ACC112 (cell line): Measurements from ENCODE around the gene ABRACL.
"Not testable (repeated sequence)": the region's sequence is repeated elsewhere in the genome, so short reads cannot be mapped to it uniquely, and the experiment has no call there.

Source experiments
- H2AFZ ChIP-seq: fragments of 200-600 bp; sonication (generic); one replicate; pipeline ENCODE4 v1.6.0; 2017; ENCODE audit warnings: antibody characterized with exemption, low read length; ENCODE audit not compliant: unreplicated experiment
- H3K27ac ChIP-seq: fragments of 200-600 bp; sonication (generic); 2 replicates; pipeline ENCODE4 v1.5.1; 2014; ENCODE audit warnings: low read depth, mild to moderate bottlenecking, antibody characterized with exemption, low read length, moderate library complexity
- H3K27me3 ChIP-seq: fragments of 200-600 bp; sonication (generic); 2 replicates; pipeline ENCODE4 v1.6.1; 2014; ENCODE audit warnings: mild to moderate bottlenecking, antibody characterized with exemption, low read length, moderate library complexity, mixed read lengths; ENCODE audit not compliant: insufficient read depth
- H3K36me3 ChIP-seq: fragments of 200-600 bp; sonication (generic); 2 replicates; pipeline ENCODE4 v1.6.1; 2016; ENCODE audit warnings: mild to moderate bottlenecking, antibody characterized with exemption, low read length, moderate library complexity, mixed read lengths; ENCODE audit not compliant: insufficient read depth
- H3K4me1 ChIP-seq: fragments of 200-600 bp; sonication (generic); one replicate; pipeline ENCODE4 v1.6.1; 2016; ENCODE audit warnings: low read length, mixed read lengths; ENCODE audit not compliant: insufficient read depth, unreplicated experiment, control insufficient read depth
- H3K4me3 ChIP-seq: fragments of 200-600 bp; sonication (generic); 2 replicates; pipeline ENCODE4 v1.5.1; 2014; ENCODE audit warnings: mild to moderate bottlenecking, low read depth, low read length
- H3K79me2 ChIP-seq: fragments of 200-600 bp; sonication (generic); one replicate; pipeline ENCODE4 v1.6.0; 2016; ENCODE audit warnings: low read length; ENCODE audit not compliant: control insufficient read depth, unreplicated experiment, insufficient read depth

Gene ABRACL

GRCh38 chr6:138991206-138991605 lies 37.3 kb upstream of the ABRACL start:
- Histone ChIP-seq H2AFZ (no peak overlapping the region), H3K4me1 (peaks cover 5% of the 10 kb centered on the region), H3K27me3 (no peaks in the 10 kb centered on the region), H3K27ac (no peak overlapping the region), H3K36me3 (no peaks in the 10 kb centered on the region), H3K79me2 (peaks cover 18% of the 10 kb centered on the region), H3K4me3 (no peak overlapping the region)

- not testable (repeated sequence) for H3K36me3 ChIP-seq, H3K4me3 ChIP-seq, H2AFZ ChIP-seq, H3K79me2 ChIP-seq, H3K4me1 ChIP-seq, H3K27me3 ChIP-seq, H3K27ac ChIP-seq
Observed at GRCh38 chr6:138992965-138993364, 35.6 kb upstream of the ABRACL start.

GRCh38 chr6:138993410-138993809 lies 35.1 kb upstream of the ABRACL start:
- not testable (repeated sequence) for H3K27me3 ChIP-seq, H2AFZ ChIP-seq, H3K79me2 ChIP-seq, H3K4me3 ChIP-seq, H3K27ac ChIP-seq, H3K36me3 ChIP-seq, H3K4me1 ChIP-seq

- Histone ChIP-seq H3K4me3 (no peak overlapping the region), H3K27me3 (no peaks in the 10 kb centered on the region), H3K79me2 (no peaks in the 10 kb centered on the region), H3K36me3 (no peaks in the 10 kb centered on the region), H3K27ac (no peak overlapping the region), H3K4me1 (no peaks in the 10 kb centered on the region), H2AFZ (no peak overlapping the region)
Observed at GRCh38 chr6:138996524-138996923, 32.0 kb upstream of the ABRACL start.

GRCh38 chr6:138997136-138997535 lies 31.4 kb upstream of the ABRACL start:
- no peaks in the 10 kb centered on the region for H3K4me1 ChIP-seq
- no peak overlapping the region for H2AFZ ChIP-seq
- H3K4me3 ChIP-seq = no peak overlapping the region
- no peaks in the 10 kb centered on the region for H3K36me3 ChIP-seq
- no peaks in the 10 kb centered on the region for H3K79me2 ChIP-seq
- no peaks in the 10 kb centered on the region for H3K27me3 ChIP-seq
- no peak overlapping the region for H3K27ac ChIP-seq

GRCh38 chr6:138999949-139000725 lies 28.4 kb upstream of the ABRACL start:
- Histone ChIP-seq H3K4me1 (no peaks in the 10 kb centered on the region), H3K79me2 (no peaks in the 10 kb centered on the region), H3K27ac (no peak overlapping the region), H3K36me3 (no peaks in the 10 kb centered on the region), H3K4me3 (no peak overlapping the region), H2AFZ (no peak overlapping the region), H3K27me3 (no peaks in the 10 kb centered on the region)

GRCh38 chr6:139003751-139004150 lies 24.8 kb upstream of the ABRACL start:
- no peaks in the 10 kb centered on the region for H3K79me2 ChIP-seq
- no peak overlapping the region for H3K27ac ChIP-seq
- no peaks in the 10 kb centered on the region for H3K27me3 ChIP-seq
- H3K4me1 ChIP-seq = no peaks in the 10 kb centered on the region
- no peak overlapping the region for H2AFZ ChIP-seq
- H3K36me3 ChIP-seq = no peaks in the 10 kb centered on the region
- no peak overlapping the region for H3K4me3 ChIP-seq

- Histone ChIP-seq H3K4me1 (no peaks in the 10 kb centered on the region), H3K27ac (no peak overlapping the region), H3K79me2 (no peaks in the 10 kb centered on the region), H3K36me3 (no peaks in the 10 kb centered on the region), H3K4me3 (no peak overlapping the region), H3K27me3 (no peaks in the 10 kb centered on the region), H2AFZ (no peak overlapping the region)
Observed at GRCh38 chr6:139006477-139006876, 22.1 kb upstream of the ABRACL start.

- H3K4me3 ChIP-seq = no peak overlapping the region
- no peaks in the 10 kb centered on the region for H3K4me1 ChIP-seq
- no peaks in the 10 kb centered on the region for H3K27me3 ChIP-seq
- H3K36me3 ChIP-seq = no peaks in the 10 kb centered on the region
- H2AFZ ChIP-seq = no peak overlapping the region
- no peak overlapping the region for H3K27ac ChIP-seq
- no peaks in the 10 kb centered on the region for H3K79me2 ChIP-seq
Observed at GRCh38 chr6:139007428-139007827, 21.1 kb upstream of the ABRACL start.

- Histone ChIP-seq H3K27me3 (no peaks in the 10 kb centered on the region), H2AFZ (no peak overlapping the region), H3K4me3 (no peak overlapping the region), H3K27ac (no peak overlapping the region), H3K36me3 (no peaks in the 10 kb centered on the region), H3K4me1 (no peaks in the 10 kb centered on the region), H3K79me2 (no peaks in the 10 kb centered on the region)
Observed at GRCh38 chr6:139008117-139008516, 20.4 kb upstream of the ABRACL start.

- no peaks in the 10 kb centered on the region for H3K4me1 ChIP-seq
- no peak overlapping the region for H3K4me3 ChIP-seq
- H3K36me3 ChIP-seq = no peaks in the 10 kb centered on the region
- no peaks in the 10 kb centered on the region for H3K79me2 ChIP-seq
- no peak overlapping the region for H2AFZ ChIP-seq
- H3K27ac ChIP-seq = no peak overlapping the region
- H3K27me3 ChIP-seq = no peaks in the 10 kb centered on the region
Observed at GRCh38 chr6:139010674-139011073, 17.9 kb upstream of the ABRACL start.
